HEK293 (cell line): ENCODE measurements around the gene ASB8.

Experiments used
- CTCF ChIA-PET: fragments of 350-600 bp; formaldehyde crosslinking; extraction: SDS; loops from one replicate; lab custom pipeline; 2021; ENCODE audit warnings: antibody characterized with exemption; lab: Yijun Ruan, JAX
- POLR2A ChIA-PET: fragments of 300-600 bp; formaldehyde crosslinking; extraction: SDS; loops from one replicate; lab custom pipeline; 2020; ENCODE audit warnings: antibody characterized with exemption, inconsistent platforms; lab: Yijun Ruan, JAX
- H3K27ac ChIP-seq: fragments of 200-500 bp; sonication (Bioruptor generic); 2 replicates; pipeline ENCODE4 v1.5.1; 2014; ENCODE audit warnings: low read depth, low read length, control low read depth, inconsistent platforms; ENCODE audit errors: extremely low read depth
- H3K36me3 ChIP-seq, 2 experiments: fragments of 200-500 bp in 1 of 2; sonication (Bioruptor generic) in 1 of 2; 1 replicate in 1 of 2; 2 replicates in 1 of 2; pipeline ENCODE4 v1.5.1; 2014 to 2017; ENCODE audit warnings: inconsistent platforms in 2 of 2, low read length in 2 of 2; ENCODE audit not compliant: control insufficient read depth in 2 of 2, insufficient read depth in 1 of 2
- H3K4me1 ChIP-seq: fragments of 200-500 bp; sonication (Bioruptor generic); 2 replicates; pipeline ENCODE4 v1.5.1; 2014; ENCODE audit warnings: mild to moderate bottlenecking, low read length, inconsistent platforms; ENCODE audit not compliant: control insufficient read depth, insufficient read depth
- H3K4me3 ChIP-seq: 2 replicates; pipeline ENCODE4 v1.5.1; 2011; ENCODE audit warnings: low read depth, mild to moderate bottlenecking, control low read depth, low read length, moderate library complexity
- H3K9me3 ChIP-seq: fragments of 200-500 bp; sonication (Bioruptor generic); 2 replicates; pipeline ENCODE4 v1.5.1; 2014; ENCODE audit warnings: low read depth, low read length, inconsistent platforms; ENCODE audit not compliant: control insufficient read depth, insufficient read depth
- EGR2 ChIP-seq: fragments of 450-650 bp; formaldehyde crosslinking; IDR thresholded peaks from 2 replicates; pipeline ENCODE4 v1.5.1; 2016; ENCODE audit warnings: low read depth, missing biosample characterization, missing genetic modification characterization
- GLIS2 ChIP-seq: fragments of 450-650 bp; formaldehyde crosslinking; IDR thresholded peaks from 2 replicates; pipeline ENCODE4 v1.5.1; 2016; ENCODE audit warnings: missing biosample characterization, missing genetic modification characterization
- HOXA7 ChIP-seq: sonication (generic); formaldehyde crosslinking; IDR thresholded peaks from 2 replicates; pipeline ENCODE4 v1.8.1; 2022; ENCODE audit warnings: missing genetic modification reagents, borderline replicate concordance
- HOXC10 ChIP-seq: sonication (generic); formaldehyde crosslinking; IDR thresholded peaks from 2 replicates; pipeline ENCODE4 v1.8.1; 2023; ENCODE audit warnings: mild to moderate bottlenecking, missing genetic modification reagents
- KLF10 ChIP-seq: fragments of 450-650 bp; IDR thresholded peaks from 2 replicates; pipeline ENCODE4 v1.5.1; 2018; ENCODE audit warnings: missing biosample characterization, mild to moderate bottlenecking, missing genetic modification characterization
- KLF17 ChIP-seq: fragments of 450-650 bp; formaldehyde crosslinking; IDR thresholded peaks from 2 replicates; pipeline ENCODE4 v1.5.1; 2016; ENCODE audit warnings: missing biosample characterization, missing genetic modification characterization
- MYNN ChIP-seq: fragments of 450-650 bp; formaldehyde crosslinking; IDR thresholded peaks from 2 replicates; pipeline ENCODE4 v1.5.1; 2016; ENCODE audit warnings: missing biosample characterization, missing genetic modification characterization, borderline replicate concordance
- PRDM4 ChIP-seq: fragments of 450-650 bp; formaldehyde crosslinking; IDR thresholded peaks from 2 replicates; pipeline ENCODE4 v1.5.1; 2017; ENCODE audit warnings: missing biosample characterization, missing genetic modification characterization
- SP2 ChIP-seq: fragments of 450-650 bp; formaldehyde crosslinking; IDR thresholded peaks from 2 replicates; pipeline ENCODE4 v1.5.1; 2016; ENCODE audit warnings: missing biosample characterization, missing genetic modification characterization
- YY1 ChIP-seq: fragments of 450-650 bp; formaldehyde crosslinking; IDR thresholded peaks from 2 replicates; pipeline ENCODE4 v1.5.1; 2018; ENCODE audit warnings: missing biosample characterization, missing genetic modification characterization
- ZBTB11 ChIP-seq: fragments of 450-650 bp; formaldehyde crosslinking; conservative IDR thresholded peaks from 2 replicates; pipeline ENCODE4 v1.5.1; 2016; ENCODE audit warnings: low read depth, missing biosample characterization, missing genetic modification characterization
- ZEB2 ChIP-seq: fragments of 450-650 bp; formaldehyde crosslinking; IDR thresholded peaks from 2 replicates; pipeline ENCODE4 v1.5.1; 2016; ENCODE audit warnings: missing biosample characterization, missing genetic modification characterization
- ZNF169 ChIP-seq: fragments of 450-650 bp; formaldehyde crosslinking; IDR thresholded peaks from 2 replicates; pipeline ENCODE4 v1.5.1; 2016; ENCODE audit warnings: missing biosample characterization, missing genetic modification characterization
- ZNF175 ChIP-seq: fragments of 450-650 bp; formaldehyde crosslinking; IDR thresholded peaks from 2 replicates; pipeline ENCODE4 v1.5.1; 2016; ENCODE audit warnings: missing biosample characterization, missing genetic modification characterization
- ZNF280D ChIP-seq: fragments of 450-650 bp; formaldehyde crosslinking; IDR thresholded peaks from 2 replicates; pipeline ENCODE4 v1.5.1; 2016; ENCODE audit warnings: missing biosample characterization, missing genetic modification characterization
- ZNF501 ChIP-seq: fragments of 450-650 bp; formaldehyde crosslinking; IDR thresholded peaks from 2 replicates; pipeline ENCODE4 v1.5.1; 2016; ENCODE audit warnings: missing biosample characterization, missing genetic modification characterization
- ZNF518A ChIP-seq: fragments of 450-650 bp; formaldehyde crosslinking; conservative IDR thresholded peaks from 2 replicates; pipeline ENCODE4 v1.5.1; 2016; ENCODE audit warnings: low read depth, missing biosample characterization, missing genetic modification characterization
- ZNF585B ChIP-seq: fragments of 450-650 bp; formaldehyde crosslinking; IDR thresholded peaks from 2 replicates; pipeline ENCODE4 v1.5.1; 2016; ENCODE audit warnings: missing biosample characterization, missing genetic modification characterization
- ZNF600 ChIP-seq: fragments of 450-650 bp; formaldehyde crosslinking; IDR thresholded peaks from 2 replicates; pipeline ENCODE4 v1.5.1; 2016; ENCODE audit warnings: missing biosample characterization, missing genetic modification characterization
- ZNF677 ChIP-seq: fragments of 450-650 bp; IDR thresholded peaks from 2 replicates; pipeline ENCODE4 v1.5.0; 2018; ENCODE audit warnings: missing biosample characterization, mild to moderate bottlenecking, missing genetic modification characterization, moderate library complexity
- ZNF701 ChIP-seq: fragments of 450-650 bp; formaldehyde crosslinking; IDR thresholded peaks from 2 replicates; pipeline ENCODE4 v1.5.1; 2016; ENCODE audit warnings: missing biosample characterization, missing genetic modification characterization
- ZXDB ChIP-seq: fragments of 450-650 bp; formaldehyde crosslinking; IDR thresholded peaks from 2 replicates; pipeline ENCODE4 v1.5.1; 2016; ENCODE audit warnings: missing biosample characterization, missing genetic modification characterization

The ASB8 gene

GRCh38 chr12:48198672-48198971 is 41.3 kb upstream of the ASB8 start (continued):
- no peak for TF ChIP-seq ZNF518A
- TF ChIP-seq ZNF280D (tag by site-specific recombination) = no peak
- no peak for TF ChIP-seq ZNF600
- TF ChIP-seq HOXA7 (CRISPR knock-in tag) = no peak
- TF ChIP-seq ZNF169 (tag by site-specific recombination) = no peak
- no peak for TF ChIP-seq GLIS2 (tag by site-specific recombination)
- TF ChIP-seq ZNF175 = no peak
- no peak for TF ChIP-seq PRDM4 (tag by site-specific recombination)
- TF ChIP-seq, all 188 proteins: peak for 3

- ChIA-PET CTCF (interaction anchor here (0.6 to 2.9 kb wide), 9 partner anchors 9 to 420 kb away, joined by 3 to 19 read pairs (median 4); partner anchors contain the start of genes ASB8 and CCDC184), POLR2A (interaction anchor here (0.7 to 1.8 kb wide), 5 partner anchors 14 to 492 kb away, joined by 3 to 9 read pairs (median 3); partner anchors contain the start of gene CCDC184)
- Histone ChIP-seq H3K36me3 (no peaks in the 10 kb centered on the region), H3K9me3 (no peaks in the 10 kb centered on the region), H3K27ac (peak overlapping the region; percentile 94), H3K4me3 (peak overlapping the region; percentile 71), H3K4me1 (peaks cover 16% of the 10 kb centered on the region)
- TF ChIP-seq ZEB2 (tag by site-specific recombination) (0 out of 2 replicates have a peak, but pooled peaks have one; percentile 58), EGR2 (no peak), KLF17 (tag by site-specific recombination) (0 out of 2 replicates have a peak, but pooled peaks have one; percentile 19), HOXC10 (CRISPR knock-in tag) (no peak), ZBTB11 (tag by site-specific recombination) (no peak; the same call in 1 of the 2 replicates), KLF10 (tag by site-specific recombination) (peak; percentile 68; the same call in 1 of the 2 replicates), ZNF701 (tag by site-specific recombination) (no peak), YY1 (tag by site-specific recombination) (peak; percentile 65; the same call in 1 of the 2 replicates), ZNF677 (tag by site-specific recombination) (no peak), ZNF501 (tag by site-specific recombination) (no peak; the same call in 1 of the 2 replicates), SP2 (tag by site-specific recombination) (peak; percentile 96), MYNN (tag by site-specific recombination) (no peak), ZNF585B (tag by site-specific recombination) (no peak), ZXDB (tag by site-specific recombination) (peak; percentile 83)
These were observed 40.8 kb upstream of the ASB8 start for GRCh38 chr12:48197971-48198671.
